Middle frontal gyrus (tissue), 1 donor: ENCODE measurements around the gene PJVK.

Source experiments
- DNase-seq: peaks from one replicate; pipeline ENCODE4 v3.0.0-alpha.2; 2015; ENCODE audit warnings: low spot score; ENCODE audit errors: extremely low spot score

The PJVK gene

DNA sequence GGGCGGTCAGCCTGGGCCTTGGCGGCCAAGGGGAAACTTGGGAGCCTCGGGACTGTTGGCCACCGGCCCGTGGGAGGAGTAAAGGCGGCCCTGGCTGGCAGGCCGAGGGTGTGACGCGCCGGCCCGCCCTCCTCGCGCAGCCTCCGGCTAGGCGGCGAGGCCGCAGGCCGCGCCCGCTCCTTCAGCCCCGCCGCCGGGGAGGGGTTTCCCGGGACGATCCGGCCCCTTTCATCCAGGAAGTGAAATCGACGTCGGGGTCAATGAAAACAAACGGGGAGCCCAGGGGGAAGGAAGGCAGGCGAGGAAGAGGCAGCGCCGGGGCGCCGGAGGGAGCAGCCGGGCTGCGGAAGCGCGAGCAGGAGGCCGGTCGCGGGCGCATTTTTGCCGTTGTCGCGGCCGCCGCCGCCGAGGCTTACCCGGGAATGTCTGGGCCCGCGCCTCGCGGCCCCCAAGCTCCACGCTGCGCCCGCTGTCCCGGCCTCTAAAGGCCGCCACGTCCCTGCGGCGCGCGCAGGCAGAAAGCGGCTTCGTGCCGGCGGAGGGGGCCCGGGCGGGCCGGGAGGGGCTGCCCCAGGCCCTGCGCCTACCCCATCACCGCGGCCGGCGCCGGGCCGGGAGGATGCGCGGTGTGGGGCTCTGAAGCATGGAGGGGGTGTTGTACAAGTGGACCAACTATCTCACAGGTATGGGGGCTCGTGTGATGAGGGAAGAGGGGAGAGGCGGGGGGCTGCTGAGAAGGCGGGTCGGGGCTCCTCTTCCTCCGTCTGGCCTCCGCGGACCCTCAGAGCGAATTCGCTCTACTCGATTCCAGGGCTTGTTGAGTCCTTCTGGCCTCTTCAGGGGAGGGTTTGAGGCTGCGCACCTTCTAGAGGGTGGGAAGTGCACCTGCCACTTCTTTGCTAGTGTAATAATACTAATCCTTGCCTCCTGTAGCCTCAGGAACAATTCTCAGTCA lies 29.3 kb downstream of the PJVK start, which contains the start of gene PLEKHA3:
TSS of gene PLEKHA3 (plus strand) at position 231 of the 955 bp plus-strand sequence. CDS start at position 644, 413 bp downstream.
- DNase-seq = peak; percentile 91

DNA sequence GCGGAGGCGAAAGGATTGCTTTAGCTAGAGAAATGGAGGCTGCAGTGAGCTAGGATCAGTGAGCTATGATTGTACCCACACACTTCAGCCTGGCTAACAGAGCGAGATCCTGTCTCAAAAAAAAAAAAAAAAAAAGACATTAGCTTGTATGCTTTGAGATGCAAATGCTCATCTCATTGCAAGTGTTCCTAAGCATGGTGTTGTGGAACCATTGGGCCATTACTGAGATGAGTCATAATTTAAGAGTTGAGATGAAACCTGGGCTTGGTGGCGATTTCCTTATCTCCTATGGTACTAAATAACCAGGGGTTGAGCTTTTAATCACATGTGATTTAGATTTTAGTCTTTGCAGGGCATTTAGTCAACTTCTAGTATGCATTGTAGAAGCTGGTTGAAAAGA lies 31.3 kb downstream of the PJVK start:
- no peak for DNase-seq

DNA sequence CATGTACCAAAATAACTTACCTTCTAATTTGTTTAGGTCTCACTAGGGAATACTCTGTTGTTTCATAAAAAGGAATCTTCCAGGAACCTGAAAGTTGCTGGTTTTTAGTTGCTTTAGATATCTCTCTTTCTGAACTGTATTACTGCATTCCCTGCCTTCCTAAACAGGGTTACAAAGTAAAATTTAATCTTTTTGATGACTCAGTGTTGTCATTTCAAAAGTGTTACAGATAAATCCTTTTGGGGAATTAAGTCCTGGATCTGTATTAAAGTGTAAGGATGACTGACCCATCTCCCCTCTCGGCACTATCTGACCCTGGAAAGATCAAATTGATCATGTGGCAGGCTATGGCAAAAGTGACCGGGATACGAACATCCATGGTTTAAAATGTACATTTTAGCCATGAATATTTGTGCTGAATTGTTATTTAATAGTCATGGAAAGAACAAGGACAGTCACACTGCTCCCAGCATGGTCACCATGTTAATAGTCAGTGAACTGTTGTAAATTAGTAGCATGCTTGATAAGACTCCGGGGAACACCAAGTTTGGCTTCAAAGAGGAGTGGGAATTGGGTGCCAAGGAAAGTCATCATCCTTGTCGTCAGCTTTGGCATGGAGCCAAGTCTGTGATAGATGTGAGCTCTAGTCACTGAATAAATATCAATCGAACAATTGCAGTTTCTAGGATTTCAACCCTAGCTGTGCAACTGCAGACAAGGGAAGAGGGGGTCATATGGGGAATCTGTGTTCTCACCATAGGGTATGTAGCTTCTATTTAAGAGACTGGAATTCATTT lies 33.3 kb downstream of the PJVK start:
- no peak for DNase-seq

DNA sequence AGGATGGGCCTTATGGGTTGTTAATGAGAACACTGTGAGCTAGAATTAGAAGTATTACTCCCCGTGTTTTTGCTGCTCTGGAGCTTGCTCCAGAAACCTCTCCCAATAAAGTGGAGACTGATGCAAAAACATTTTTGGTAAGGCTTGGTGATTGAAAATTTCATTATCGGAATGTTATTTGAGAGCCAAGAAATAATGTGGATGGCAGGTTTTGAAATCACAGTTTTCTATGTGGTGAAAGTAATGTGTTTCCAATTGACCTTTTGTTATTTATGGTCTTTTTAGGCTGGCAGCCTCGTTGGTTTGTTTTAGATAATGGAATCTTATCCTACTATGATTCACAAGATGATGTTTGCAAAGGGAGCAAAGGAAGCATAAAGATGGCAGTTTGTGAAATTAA lies 34.2 kb downstream of the PJVK start:
- DNase-seq = no peak

DNA sequence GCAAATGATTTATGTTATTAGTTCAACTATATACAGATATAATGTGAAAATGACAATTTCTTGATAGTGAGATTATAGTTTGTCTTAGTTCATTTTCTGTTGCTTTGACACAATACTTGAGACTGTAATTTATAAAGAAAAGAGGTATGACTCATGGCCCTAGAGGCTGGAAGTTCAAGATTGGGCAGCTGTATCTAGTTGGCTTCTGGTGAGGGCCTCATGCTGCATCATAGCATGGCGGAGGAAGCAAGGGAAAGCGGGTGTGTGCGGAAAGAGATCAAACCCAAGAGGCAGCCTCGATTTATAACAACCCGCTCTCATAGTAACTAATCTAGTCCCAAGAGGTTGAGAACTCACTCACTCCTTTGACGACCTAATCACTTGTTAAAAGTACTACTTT lies 40.4 kb downstream of the PJVK start:
- no peak for DNase-seq

DNA sequence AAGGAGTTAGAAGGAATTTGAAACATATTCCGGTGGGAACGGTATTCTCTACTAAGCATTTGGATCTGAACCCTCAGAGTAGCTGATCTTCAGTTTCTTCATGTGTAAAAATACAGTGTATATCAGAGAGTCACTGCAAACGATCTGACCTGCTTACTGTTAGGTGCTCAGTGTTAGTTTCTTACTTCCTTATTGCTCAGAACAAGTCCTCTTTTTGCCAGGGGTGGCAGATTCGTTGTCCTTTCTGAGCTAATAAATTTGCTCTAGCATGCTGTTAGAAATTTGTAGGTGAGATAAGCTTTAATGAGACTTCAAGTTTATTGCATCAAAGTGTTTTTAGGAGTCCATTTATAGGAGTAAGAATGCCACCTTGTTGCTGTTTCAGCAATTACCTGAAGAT lies 44.9 kb downstream of the PJVK start:
- DNase-seq = no peak

DNA sequence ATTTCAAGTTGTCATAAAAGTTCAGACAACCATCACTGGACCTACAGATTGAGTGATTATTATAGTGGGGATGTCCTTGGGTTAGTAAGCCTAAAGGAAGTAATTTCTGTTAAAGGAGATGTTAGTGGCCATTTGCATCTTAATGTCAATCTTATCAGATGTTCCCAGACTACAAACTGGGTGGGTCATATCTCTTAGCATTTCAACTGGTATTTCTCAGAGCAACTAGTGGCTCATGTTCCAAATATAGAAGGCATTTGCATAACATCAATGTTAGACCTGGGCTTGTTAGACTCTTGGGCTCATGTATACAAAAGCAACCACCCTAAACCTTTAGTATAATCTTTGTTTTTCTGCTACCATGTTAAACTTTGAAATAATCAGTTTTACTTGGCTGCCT lies 47.0 kb downstream of the PJVK start:
- DNase-seq = no peak

DNA sequence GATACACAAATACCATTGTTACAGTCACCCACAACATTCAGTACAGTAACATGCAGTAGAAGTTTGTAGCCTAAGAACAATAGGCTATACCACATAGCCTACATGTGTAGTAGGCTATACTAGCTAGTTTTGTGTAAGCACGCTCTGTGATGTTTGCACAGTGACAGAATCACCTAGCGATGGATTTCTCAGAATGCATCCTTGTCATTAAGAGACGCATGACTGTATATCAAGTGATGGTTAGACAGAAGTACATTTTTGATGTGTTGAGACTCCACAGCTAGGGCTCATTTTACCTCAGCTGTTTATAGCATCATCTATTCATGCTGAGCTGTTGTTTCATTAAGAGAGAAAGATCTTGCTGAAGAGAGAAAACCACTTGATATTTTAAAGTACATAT lies 48.5 kb downstream of the PJVK start:
- DNase-seq = no peak

DNA sequence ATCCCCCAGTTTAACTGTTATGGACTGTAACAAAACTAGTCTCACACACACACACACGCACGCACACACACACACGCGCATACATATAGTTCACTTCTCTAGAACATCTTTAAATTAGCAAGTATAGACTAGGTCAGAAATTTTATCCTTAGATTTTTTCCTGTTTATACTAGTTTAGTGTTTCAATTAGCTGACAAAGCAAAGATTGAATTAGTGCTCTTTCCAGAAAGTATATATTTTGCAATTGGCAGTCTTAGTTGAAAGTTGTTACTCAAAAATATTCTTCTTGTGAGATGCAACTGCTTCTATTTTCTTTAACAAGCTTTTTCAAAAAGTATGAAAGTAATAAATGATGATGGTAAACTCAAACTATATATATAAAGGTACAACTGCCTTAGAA lies 51.6 kb downstream of the PJVK start:
- DNase-seq = no peak

DNA sequence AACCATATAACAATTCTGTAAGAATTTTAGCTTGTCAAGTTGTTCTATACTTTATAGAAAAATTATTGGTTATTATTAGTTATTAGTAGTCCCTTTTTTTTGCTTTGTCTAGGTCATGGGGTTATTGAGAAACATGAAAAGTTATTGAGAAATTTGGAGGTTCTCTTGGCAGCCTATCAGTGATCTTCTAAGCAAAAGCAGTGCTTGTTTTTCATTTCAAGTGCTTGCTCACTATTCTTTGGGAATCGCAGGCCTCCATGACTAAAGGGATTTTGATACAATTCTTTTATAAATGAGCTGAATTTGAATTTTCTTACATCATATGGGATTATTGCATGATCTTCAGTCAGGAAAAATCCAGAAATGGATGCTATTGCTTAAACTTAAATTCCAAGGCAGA lies 54.9 kb downstream of the PJVK start:
- DNase-seq = no peak

DNA sequence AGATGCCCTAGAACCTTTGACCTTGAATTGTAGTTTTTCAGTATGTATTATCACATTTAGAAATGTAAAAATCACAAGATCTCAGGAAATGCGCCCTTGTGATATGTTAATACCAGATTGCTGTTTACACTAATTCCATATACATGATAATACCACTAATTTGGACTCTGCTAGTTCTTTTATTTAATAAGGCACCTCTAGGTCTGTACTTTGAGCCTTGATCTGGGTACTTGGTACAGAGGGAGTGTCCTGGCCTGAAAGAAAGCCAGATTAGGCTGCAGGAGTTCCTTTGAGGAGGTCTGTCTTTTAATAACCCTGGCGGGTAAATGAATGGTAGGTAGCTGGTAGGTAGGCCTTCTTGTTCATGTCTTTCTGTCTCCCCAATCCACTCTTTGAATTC lies 55.3 kb downstream of the PJVK start:
- no peak for DNase-seq

DNA sequence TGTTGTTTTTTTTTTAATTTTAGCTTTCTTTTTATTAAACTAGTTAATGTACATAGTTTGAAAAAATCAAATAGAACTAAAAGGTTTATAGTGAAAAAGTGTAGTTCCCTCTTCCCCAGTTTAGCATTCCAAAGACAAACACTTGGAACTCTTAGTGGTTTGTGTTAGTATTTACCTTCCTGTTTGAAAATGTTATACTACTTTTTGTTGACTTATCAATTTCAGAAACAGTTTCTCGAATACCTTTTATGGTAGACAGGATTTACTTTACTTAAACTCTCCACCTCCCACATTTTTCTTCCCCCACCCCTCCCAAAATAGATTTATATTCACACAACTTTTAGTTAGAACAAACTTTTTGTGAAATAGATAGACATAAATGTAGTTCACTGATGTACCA lies 55.8 kb downstream of the PJVK start:
- DNase-seq = no peak

DNA sequence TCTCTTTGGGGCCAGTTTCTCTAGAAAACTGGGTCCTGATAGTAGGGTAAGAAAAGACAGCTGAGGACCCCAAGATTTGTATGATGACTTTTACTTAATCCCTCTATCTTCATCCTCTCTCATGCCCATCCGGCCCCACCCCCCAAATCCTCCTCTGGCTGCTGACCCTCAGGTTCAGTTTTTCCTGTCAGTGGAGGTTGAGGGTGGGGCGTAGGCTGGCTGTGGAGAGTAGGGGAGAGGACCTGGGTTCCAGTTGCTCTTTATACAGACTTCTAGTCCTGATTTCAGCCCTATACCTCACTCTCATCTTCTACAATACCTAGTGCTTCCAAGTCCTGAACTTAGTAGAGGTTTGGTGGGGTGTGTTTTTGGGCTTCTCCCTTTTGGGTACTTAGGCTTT lies 57.5 kb downstream of the PJVK start:
- DNase-seq = no peak

DNA sequence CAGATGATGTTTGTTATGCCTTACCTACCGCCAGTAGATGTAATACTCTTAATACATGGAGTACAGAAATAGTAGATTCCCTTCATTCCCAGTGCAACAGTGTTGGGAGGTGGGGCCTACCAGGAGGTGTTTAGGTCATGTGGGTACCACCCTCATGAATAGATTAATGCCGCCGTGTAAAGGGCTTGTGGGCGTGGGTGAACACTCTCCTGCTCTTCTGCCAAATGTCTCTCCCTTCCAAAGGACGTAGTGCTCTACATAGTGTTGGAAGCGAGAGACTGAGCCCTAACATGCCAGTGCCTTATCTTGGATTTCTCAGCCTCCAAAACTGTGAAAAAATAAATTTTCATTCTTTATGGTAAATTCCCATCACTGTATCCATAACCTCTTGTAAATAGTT lies 59.2 kb downstream of the PJVK start:
- DNase-seq = no peak
